Keratinocyte (primary cell): ENCODE measurements around the gene ADAMTS17. TPM values are rescaled to one million over a fixed set of nuclear protein-coding genes. Genes with fewer than 3 reads are reported as not detected.

Experiments used
- DNase-seq: peaks from one replicate; pipeline ENCODE4 v3.0.0-alpha.2; 2011; ENCODE audit warnings: low read depth, missing footprints, low spot score
- FAIRE-seq: peaks from 2 replicates; lab custom pipeline; 2011; peaks lifted over from hg19 to GRCh38; lab: Jason Lieb, UNC
- H2AFZ ChIP-seq: 2 replicates; pipeline ENCODE4 v1.6.0; 2012; ENCODE audit warnings: low read length, control low read depth, inconsistent platforms; ENCODE audit not compliant: control insufficient read depth
- H3K27ac ChIP-seq: 2 replicates; pipeline ENCODE4 v1.5.1; 2011; ENCODE audit warnings: low read length; ENCODE audit not compliant: control insufficient read depth, insufficient read depth
- H3K27me3 ChIP-seq: 3 replicates; pipeline ENCODE4 v1.6.0; 2011; ENCODE audit warnings: low read length; ENCODE audit not compliant: control insufficient read depth, insufficient read depth; ENCODE audit errors: extremely low read depth
- H3K36me3 ChIP-seq, 2 experiments: 2 replicates in 1 of 2; 3 replicates in 1 of 2; pipeline ENCODE4 v1.5.1; 2011; ENCODE audit warnings: low read length in 2 of 2, mild to moderate bottlenecking in 1 of 2; ENCODE audit not compliant: control insufficient read depth in 2 of 2, insufficient read depth in 2 of 2; ENCODE audit errors: extremely low read depth in 1 of 2
- H3K4me1 ChIP-seq: 3 replicates; pipeline ENCODE4 v1.5.1; 2011; ENCODE audit warnings: low read length; ENCODE audit not compliant: control insufficient read depth, insufficient read depth; ENCODE audit errors: extremely low read depth
- H3K4me2 ChIP-seq: 3 replicates; pipeline ENCODE4 v1.6.0; 2011; ENCODE audit warnings: low read depth, low read length; ENCODE audit not compliant: control insufficient read depth, insufficient read depth; ENCODE audit errors: extremely low read depth
- H3K4me3 ChIP-seq, 3 experiments: fragments of 200-600 bp in 1 of 3; sonication (generic) in 1 of 3; 2 replicates in 2 of 3; 3 replicates in 1 of 3; pipeline ENCODE4 v1.5.1; 2011 to 2016; ENCODE audit warnings: low read length in 3 of 3, mild to moderate bottlenecking in 3 of 3, control low read depth in 2 of 3, inconsistent platforms in 1 of 3, low read depth in 1 of 3, mixed read lengths in 1 of 3, mixed run types in 1 of 3, moderate library complexity in 1 of 3; ENCODE audit not compliant: control insufficient read depth in 2 of 3, insufficient read depth in 2 of 3; ENCODE audit errors: extremely low read depth in 1 of 3
- H3K79me2 ChIP-seq: 2 replicates; pipeline ENCODE4 v1.6.0; 2012; ENCODE audit warnings: low read length; ENCODE audit not compliant: control insufficient read depth, insufficient read depth
- H3K9ac ChIP-seq: 3 replicates; pipeline ENCODE4 v1.6.0; 2011; ENCODE audit warnings: low read length; ENCODE audit not compliant: control insufficient read depth, insufficient read depth; ENCODE audit errors: extremely low read depth
- H3K9me1 ChIP-seq: 3 replicates; pipeline ENCODE4 v1.6.0; 2011; ENCODE audit warnings: low read length; ENCODE audit not compliant: control insufficient read depth, insufficient read depth; ENCODE audit errors: extremely low read depth
- H3K9me3 ChIP-seq: 2 replicates; pipeline ENCODE4 v1.5.1; 2012; ENCODE audit warnings: low read depth, low read length; ENCODE audit not compliant: control insufficient read depth
- H4K20me1 ChIP-seq: 3 replicates; pipeline ENCODE4 v1.6.0; 2011; ENCODE audit warnings: low read length; ENCODE audit not compliant: control insufficient read depth, insufficient read depth; ENCODE audit errors: extremely low read depth
- EZH2 ChIP-seq: IDR thresholded peaks from one replicate; pipeline ENCODE4 v1.6.1; 2012; ENCODE audit warnings: inconsistent platforms, mild to moderate bottlenecking, low read length, moderate library complexity
- dilution Hi-C: fragments of 300-500 bp; cut with MboI; formaldehyde crosslinking; loops from one replicate; pipeline ENCODE4 v1.7.0; 2020; ENCODE audit warnings: low sequenced_read_pairs; ENCODE audit not compliant: extremely low pct_ligation_motif_present
- polyA plus RNA-seq, 5 experiments: library from polyadenylated mRNA; depleted of rRNA in 3 of 5; stranded (reverse) in 3 of 5; stranded (forward) in 1 of 5; unstranded in 1 of 5; fragments of >200 nt; gene quantifications; 1 replicate in 1 of 5; 2 replicates in 3 of 5; 3 replicates in 1 of 5; pipeline versions ENCODE4 v1.2.1 to v1.2.3, GENCODE V29; 2011 to 2012; ENCODE audit warnings: missing spikeins in 2 of 5, low read depth in 1 of 5, low replicate concordance in 1 of 5
- TF ChIP-seq, protein P1 (sequence below), 3 experiments: IDR thresholded peaks in 1 of 3; conservative IDR thresholded peaks in 1 of 3; optimal IDR thresholded peaks in 1 of 3; 2 replicates in 2 of 3; 3 replicates in 1 of 3; pipeline versions ENCODE3 to v1.5.1; 2011; ENCODE audit warnings: low read length in 3 of 3, mild to moderate bottlenecking in 3 of 3, moderate library complexity in 2 of 3, control low read depth in 1 of 3, inconsistent platforms in 1 of 3; ENCODE audit not compliant: insufficient read depth in 2 of 3; ENCODE audit errors: extremely low read depth in 1 of 3

ADAMTS17 gene
- polyA plus RNA-seq, 1 donor (not counting 4 experiments of a cell fraction or from before 2014, with no cell fraction given), result 0.18 TPM

DNA sequence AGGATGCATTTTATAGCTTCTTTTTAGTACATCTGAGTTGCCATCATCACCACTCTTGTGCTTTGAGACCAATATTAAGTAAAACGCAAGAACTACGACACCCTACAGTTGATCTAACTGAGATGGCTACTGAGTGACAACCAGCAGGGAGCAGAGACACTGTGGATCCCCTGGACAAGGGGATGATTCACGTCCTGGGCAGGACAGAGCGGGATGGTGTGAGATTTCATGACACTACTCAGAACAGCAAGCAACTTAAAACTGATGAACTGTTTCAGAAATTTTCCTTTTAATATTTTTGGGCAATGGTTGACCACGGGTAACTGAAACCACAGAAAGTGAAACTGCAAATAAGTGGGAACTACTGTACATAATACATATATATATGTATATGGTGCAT lies 299.2 kb downstream of the ADAMTS17 start:
- H2AFZ ChIP-seq, result no peak overlapping the region
- H4K20me1 ChIP-seq, result no peaks in the 10 kb centered on the region
- no peaks in the 10 kb centered on the region for H3K79me2 ChIP-seq
- TF ChIP-seq, protein P1, sequence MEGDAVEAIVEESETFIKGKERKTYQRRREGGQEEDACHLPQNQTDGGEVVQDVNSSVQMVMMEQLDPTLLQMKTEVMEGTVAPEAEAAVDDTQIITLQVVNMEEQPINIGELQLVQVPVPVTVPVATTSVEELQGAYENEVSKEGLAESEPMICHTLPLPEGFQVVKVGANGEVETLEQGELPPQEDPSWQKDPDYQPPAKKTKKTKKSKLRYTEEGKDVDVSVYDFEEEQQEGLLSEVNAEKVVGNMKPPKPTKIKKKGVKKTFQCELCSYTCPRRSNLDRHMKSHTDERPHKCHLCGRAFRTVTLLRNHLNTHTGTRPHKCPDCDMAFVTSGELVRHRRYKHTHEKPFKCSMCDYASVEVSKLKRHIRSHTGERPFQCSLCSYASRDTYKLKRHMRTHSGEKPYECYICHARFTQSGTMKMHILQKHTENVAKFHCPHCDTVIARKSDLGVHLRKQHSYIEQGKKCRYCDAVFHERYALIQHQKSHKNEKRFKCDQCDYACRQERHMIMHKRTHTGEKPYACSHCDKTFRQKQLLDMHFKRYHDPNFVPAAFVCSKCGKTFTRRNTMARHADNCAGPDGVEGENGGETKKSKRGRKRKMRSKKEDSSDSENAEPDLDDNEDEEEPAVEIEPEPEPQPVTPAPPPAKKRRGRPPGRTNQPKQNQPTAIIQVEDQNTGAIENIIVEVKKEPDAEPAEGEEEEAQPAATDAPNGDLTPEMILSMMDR (optimal IDR thresholded peaks at IDR 0.05 in 1 of 3, IDR thresholded peaks at IDR 0.05 in 1 of 3, conservative IDR thresholded peaks at IDR 0.05 in 1 of 3; ENCODE audit: extremely low read depth in 1 of 3, insufficient read depth in 2 of 3, low read length in 3 of 3), result no peak
- TF ChIP-seq EZH2, result no peak
- no peaks in the 10 kb centered on the region for H3K36me3 ChIP-seq
- H3K4me1 ChIP-seq, result peaks cover 24% of the 10 kb centered on the region
- no peaks in the 10 kb centered on the region for H3K27me3 ChIP-seq
- H3K4me2 ChIP-seq, result peak overlapping the region; percentile 58
- peak overlapping the region; percentile 42 for H3K27ac ChIP-seq
- H3K9ac ChIP-seq, result peak overlapping the region; percentile 9
- FAIRE-seq, result peak; percentile 39
- no peaks in the 10 kb centered on the region for H3K9me3 ChIP-seq
- DNase-seq, result no peak
- dilution Hi-C loops, result no loop called here
- no peaks in the 10 kb centered on the region for H3K9me1 ChIP-seq
- H3K4me3 ChIP-seq, result peak overlapping the region in 1 of 3 experiments; percentile 22

GRCh38 chr15:100041127-100041828 lies 300.5 kb downstream of the ADAMTS17 start:
- Histone ChIP-seq H3K79me2 (no peaks in the 10 kb centered on the region), H3K9me3 (no peaks in the 10 kb centered on the region), H3K4me3 (no peak overlapping the region), H3K27ac (no peak overlapping the region), H3K27me3 (no peaks in the 10 kb centered on the region), H2AFZ (no peak overlapping the region), H3K36me3 (no peaks in the 10 kb centered on the region), H3K9ac (no peak overlapping the region), H3K4me1 (peaks cover 24% of the 10 kb centered on the region), H3K9me1 (no peaks in the 10 kb centered on the region), H3K4me2 (no peak overlapping the region), H4K20me1 (no peaks in the 10 kb centered on the region)
- DNase-seq (no peak), FAIRE-seq (peak; percentile 48)
- dilution Hi-C loops, result no loop called here
- TF ChIP-seq, protein P1 (optimal IDR thresholded peaks at IDR 0.05 in 1 of 3, IDR thresholded peaks at IDR 0.05 in 1 of 3, conservative IDR thresholded peaks at IDR 0.05 in 1 of 3; ENCODE audit: extremely low read depth in 1 of 3, insufficient read depth in 2 of 3, low read length in 3 of 3), result no peak
- TF ChIP-seq EZH2, result no peak
